Hematopoietic multipotent progenitor cell treated with erythropoietin and hydrocortisone succinate and interleukin-3 and kit ligand, for 8 days (in vitro differentiated cells): ENCODE results near the gene NAT8L.

Experiments
- DNase-seq: peaks from one replicate; pipeline ENCODE4 v3.0.0-alpha.2; 2015

The NAT8L gene

GRCh38 chr4:2096073-2096609, 37.0 kb downstream of the NAT8L start:
- no peak for DNase-seq

GRCh38 chr4:2101346-2102044, 42.4 kb downstream of the NAT8L start:
- no peak for DNase-seq

DNA sequence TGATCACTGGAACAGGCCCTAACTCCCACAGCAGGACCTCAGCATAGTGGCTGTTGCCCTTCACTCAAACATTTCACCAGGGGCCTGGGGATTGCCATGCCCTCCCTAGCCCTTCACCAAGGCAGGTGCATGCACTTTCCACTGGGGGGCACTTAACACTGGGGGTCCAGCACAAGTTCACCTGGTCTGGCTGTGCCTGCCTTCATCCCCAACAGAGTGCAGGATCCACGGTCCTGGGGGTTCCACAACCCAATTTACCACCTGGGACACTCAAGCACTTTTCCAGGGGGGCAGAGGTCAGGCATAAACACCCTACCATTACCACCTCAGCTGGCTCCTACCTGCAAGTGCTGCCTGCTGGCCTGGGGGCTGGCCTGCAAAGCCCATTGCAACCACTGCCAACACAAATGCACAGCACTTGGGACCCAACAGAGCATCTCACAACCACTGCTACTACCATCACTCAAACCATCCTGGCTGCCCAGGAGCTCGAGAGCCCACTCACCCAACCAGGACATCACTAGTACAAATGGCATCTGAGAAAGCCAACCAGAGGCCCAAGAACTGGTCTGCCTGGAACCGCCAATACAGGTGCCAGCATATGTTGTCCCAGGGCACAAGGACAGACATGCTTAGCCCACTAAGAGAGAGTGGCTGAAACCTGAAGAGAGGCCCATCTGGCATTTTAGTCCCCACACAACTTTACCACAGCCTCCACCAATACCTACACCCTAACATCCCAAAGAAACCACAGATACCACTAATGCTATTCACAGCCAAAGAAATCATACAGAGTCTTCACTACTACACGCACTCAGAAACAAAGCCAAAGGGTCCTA, 43.1 kb downstream of the NAT8L start:
- no peak for DNase-seq

DNA sequence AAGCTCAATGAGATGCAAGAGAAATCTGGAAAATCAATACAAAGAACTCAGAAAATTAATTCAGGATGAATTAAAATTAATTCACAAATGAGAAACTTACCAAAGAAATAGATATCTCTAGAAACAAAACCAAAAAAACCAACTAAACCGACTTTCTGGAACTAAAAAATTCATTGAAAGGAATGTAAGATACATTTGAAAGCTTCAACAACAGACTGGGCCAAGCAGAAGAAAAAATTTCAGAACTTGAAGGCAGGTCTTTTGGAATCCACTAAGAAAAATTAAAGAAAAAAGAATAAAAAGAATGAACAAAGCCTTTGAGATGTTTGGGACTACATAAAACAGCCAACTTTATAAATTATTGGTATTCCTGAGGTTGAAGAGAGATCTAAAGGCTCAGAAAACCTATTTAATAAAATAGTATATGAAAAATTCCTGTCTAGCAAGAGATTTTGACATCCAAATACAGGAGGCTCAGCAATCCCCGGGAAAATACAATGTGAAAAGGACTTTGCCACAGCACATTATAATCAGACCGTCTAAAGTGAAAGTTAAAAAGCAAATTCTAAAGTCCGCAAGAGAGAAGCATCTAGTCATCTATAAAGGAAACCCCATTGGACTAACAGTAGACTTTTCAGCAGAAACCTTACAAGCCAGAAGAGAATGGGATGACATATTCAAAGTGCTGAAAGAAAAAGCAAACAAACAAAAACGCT, 44.2 kb downstream of the NAT8L start:
- no peak for DNase-seq

DNA sequence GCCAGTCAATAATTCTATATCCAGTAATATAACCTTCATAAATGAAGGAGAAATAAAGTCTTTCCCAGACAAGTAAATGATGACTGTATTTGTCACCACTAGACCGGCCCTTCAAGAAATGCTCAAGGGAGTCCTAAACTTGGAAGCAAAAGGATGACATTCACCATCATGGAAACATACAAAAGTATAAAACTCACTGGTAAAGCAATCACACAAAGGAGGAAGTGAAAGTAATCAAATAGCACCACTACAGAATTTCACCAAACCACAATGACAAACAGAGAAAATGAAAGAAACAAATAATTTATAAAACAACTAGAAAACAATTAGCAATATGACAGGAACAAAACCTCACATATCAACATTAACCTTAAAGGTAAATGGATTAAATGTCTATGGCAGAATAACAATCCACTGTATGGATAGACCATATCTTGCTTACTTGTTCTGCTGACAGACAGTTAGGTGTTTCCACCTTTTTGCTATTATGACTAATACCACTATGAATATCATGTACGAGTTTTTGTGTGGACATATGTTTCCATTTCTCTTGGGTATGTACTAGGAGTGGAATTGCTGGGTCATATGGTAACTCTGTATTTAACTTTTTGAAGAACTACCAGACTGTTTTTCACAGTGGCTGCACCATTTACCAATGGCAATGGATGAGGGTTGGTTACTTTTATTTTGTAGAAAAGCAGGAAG, 44.9 kb downstream of the NAT8L start:
- DNase-seq: no peak

DNA sequence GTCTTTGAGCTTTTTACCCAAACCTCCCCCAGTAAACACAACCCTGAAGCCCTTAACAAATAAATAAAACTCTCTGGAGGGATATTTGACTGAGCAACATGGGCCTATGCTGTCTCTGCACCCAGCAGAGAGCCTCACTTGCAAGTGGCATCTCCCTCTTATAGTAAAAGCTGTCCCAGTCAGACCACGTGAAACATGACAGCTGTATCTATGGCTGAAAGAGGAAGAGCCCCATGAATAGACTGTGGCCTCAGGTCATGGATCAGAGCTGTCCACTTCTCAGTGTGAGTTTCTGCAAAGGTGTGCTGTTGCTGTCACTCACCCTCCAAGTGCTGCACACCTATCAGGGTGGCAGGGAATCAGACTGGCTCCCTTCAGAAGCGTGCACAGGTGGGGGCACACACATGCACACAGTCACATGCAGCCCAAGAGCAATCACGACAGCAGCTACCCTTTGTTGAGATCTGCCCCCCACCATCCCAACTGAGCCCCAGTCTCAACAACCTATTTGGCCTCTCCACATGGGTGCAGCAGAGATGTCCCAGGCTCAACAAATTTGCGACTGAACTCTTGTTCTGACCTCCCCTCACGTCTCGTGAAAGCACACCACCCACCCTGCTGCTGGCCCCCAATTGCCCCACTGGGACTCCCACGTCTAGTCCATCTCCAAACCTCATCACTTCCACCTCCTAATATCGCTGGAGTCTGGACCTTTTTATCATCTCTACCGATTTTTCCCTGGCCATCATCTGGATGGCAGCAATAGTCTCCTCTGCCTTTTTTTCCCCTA, 45.6 kb downstream of the NAT8L start:
- no peak for DNase-seq

DNA sequence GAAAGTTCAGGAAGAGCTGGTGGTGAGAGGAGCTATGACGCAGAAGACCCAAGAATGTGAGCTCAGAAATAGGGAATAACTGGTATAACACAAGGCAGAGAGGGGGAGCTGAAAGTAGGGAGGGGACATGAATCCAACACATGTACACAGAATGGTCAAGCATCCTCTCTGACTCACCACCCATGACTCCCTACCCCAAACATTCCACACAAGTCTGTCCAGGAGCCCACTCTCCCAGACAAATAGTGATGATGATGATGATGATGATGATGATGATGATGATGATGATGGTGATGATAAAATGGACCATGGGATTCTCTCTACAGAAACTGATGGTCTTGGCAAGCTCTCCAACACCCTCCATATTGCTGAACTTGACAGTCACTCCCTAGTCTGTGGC, 46.4 kb downstream of the NAT8L start:
- no peak for DNase-seq

GRCh38 chr4:2116687-2117400, 57.7 kb downstream of the NAT8L start:
- DNase-seq: no peak
